Measurements from ENCODE around the gene PIBF1.

Gene PIBF1

GRCh38 chr13:73058736-73059459, 277.0 kb downstream of the PIBF1 start, which contains the start of gene KLF5:
TSS of gene KLF5 (plus strand) at chr13:73059005. CDS start at chr13:73059328, 323 bp downstream.
- TF ChIP-seq REST (IDR thresholded peaks at IDR 0.05; ENCODE audit: insufficient read depth in 1 of 2, low read depth in 2 of 2, low read length in 2 of 2) (no peak), FOXP2 (optimal IDR thresholded peaks at IDR 0.05; ENCODE audit: borderline replicate concordance, extremely low read depth, extremely low read length, insufficient read depth) (no peak), TAF1 (IDR thresholded peaks at IDR 0.05; ENCODE audit: borderline replicate concordance, insufficient read depth, low read length) (no peak), SIN3A (IDR thresholded peaks at IDR 0.05; ENCODE audit: borderline replicate concordance, insufficient read depth, low read length) (0 out of 2 replicates have a peak, but pooled peaks have one; percentile 32), POLR2AphosphoS5 (IDR thresholded peaks at IDR 0.05; ENCODE audit: low read depth, low read length) (peak; percentile 45; the same call in 1 of the 2 replicates)

GRCh38 chr13:73059460-73060250, 277.7 kb downstream of the PIBF1 start:
- TF ChIP-seq SIN3A (IDR thresholded peaks at IDR 0.05; ENCODE audit: borderline replicate concordance, insufficient read depth, low read length) (no peak), TAF1 (IDR thresholded peaks at IDR 0.05; ENCODE audit: borderline replicate concordance, insufficient read depth, low read length) (no peak), POLR2AphosphoS5 (IDR thresholded peaks at IDR 0.05; ENCODE audit: low read depth, low read length) (no peak), FOXP2 (optimal IDR thresholded peaks at IDR 0.05; ENCODE audit: borderline replicate concordance, extremely low read depth, extremely low read length, insufficient read depth) (no peak), REST (IDR thresholded peaks at IDR 0.05; ENCODE audit: insufficient read depth in 1 of 2, low read depth in 2 of 2, low read length in 2 of 2) (no peak)

GRCh38 chr13:73060251-73061160, 278.6 kb downstream of the PIBF1 start:
- no peak for TF ChIP-seq SIN3A (IDR thresholded peaks at IDR 0.05; ENCODE audit: borderline replicate concordance, insufficient read depth, low read length)
- TF ChIP-seq TAF1 (IDR thresholded peaks at IDR 0.05; ENCODE audit: borderline replicate concordance, insufficient read depth, low read length): no peak
- TF ChIP-seq REST (IDR thresholded peaks at IDR 0.05; ENCODE audit: insufficient read depth in 1 of 2, low read depth in 2 of 2, low read length in 2 of 2): no peak
- no peak for TF ChIP-seq POLR2AphosphoS5 (IDR thresholded peaks at IDR 0.05; ENCODE audit: low read depth, low read length)
- TF ChIP-seq FOXP2 (optimal IDR thresholded peaks at IDR 0.05; ENCODE audit: borderline replicate concordance, extremely low read depth, extremely low read length, insufficient read depth): no peak

- no peak for TF ChIP-seq REST (IDR thresholded peaks at IDR 0.05; ENCODE audit: insufficient read depth in 1 of 2, low read depth in 2 of 2, low read length in 2 of 2)
- no peak for TF ChIP-seq SIN3A (IDR thresholded peaks at IDR 0.05; ENCODE audit: borderline replicate concordance, insufficient read depth, low read length)
- no peak for TF ChIP-seq FOXP2 (optimal IDR thresholded peaks at IDR 0.05; ENCODE audit: borderline replicate concordance, extremely low read depth, extremely low read length, insufficient read depth)
- TF ChIP-seq POLR2AphosphoS5 (IDR thresholded peaks at IDR 0.05; ENCODE audit: low read depth, low read length): no peak
- no peak for TF ChIP-seq TAF1 (IDR thresholded peaks at IDR 0.05; ENCODE audit: borderline replicate concordance, insufficient read depth, low read length)
These were observed 279.5 kb downstream of the PIBF1 start for GRCh38 chr13:73061473-73061872.

Data from PFSK-1 (cell line).